HCT116 (cell line): ENCODE data around the gene MRM3. TPM values are rescaled to one million over a fixed set of nuclear protein-coding genes. Genes with fewer than 3 reads are reported as not detected.

Experiments
- ATAC-seq: fragments of 200-7000 bp; cut with Tn5 transposase; 2 replicates; pipeline ENCODE4 v1.9.1; 2020; ENCODE audit warnings: mild to moderate bottlenecking, moderate library complexity
- BruUV-seq: library from RNA; stranded (reverse); fragments of 400-500 nt; replicated peaks from 2 replicates; lab custom pipeline; 2021; lab: Mats Ljungman, UMichigan
- CTCF ChIA-PET: fragments of 300-600 bp; sonication (Branson Sonifier 250); formaldehyde crosslinking; loops from one replicate; lab custom pipeline; 2021; ENCODE audit warnings: antibody characterized with exemption; lab: Charles Lee
- POLR2A ChIA-PET: fragments of 300-600, 350-600 bp; sonication (Branson Sonifier 250); formaldehyde crosslinking; loops from one replicate; lab custom pipeline; 2021; ENCODE audit warnings: antibody characterized with exemption; lab: Charles Lee
- RAD21 ChIA-PET, 2 experiments: fragments of 300-600 bp; sonication (Branson Sonifier 250); formaldehyde crosslinking; loops; one replicate each; lab custom pipeline; 2023; ENCODE audit warnings: low total read pairs in 2 of 2; ENCODE audit not compliant: uncharacterized antibody in 2 of 2, unreplicated experiment in 2 of 2, low non-redundant PET in 1 of 2; lab: Charles Lee
- DNase-seq: peaks from one replicate; pipeline ENCODE4 v3.0.0-alpha.2; 2010; ENCODE audit warnings: low read depth, low spot score
- H2AFZ ChIP-seq: fragments of 200-600 bp; shearing (Covaris generic), sonication (generic); 2 replicates; pipeline ENCODE4 v1.6.1; 2017; ENCODE audit warnings: low read depth, mixed run types, mixed read lengths, antibody characterized with exemption, low read length; ENCODE audit not compliant: poor library complexity, severe bottlenecking
- H3K27ac ChIP-seq: 2 replicates; pipeline ENCODE4 v1.5.1; 2012; ENCODE audit warnings: low read depth, low read length
- H3K27me3 ChIP-seq: fragments of 200-600 bp; sonication (generic); 2 replicates; pipeline ENCODE4 v1.6.1; 2016; ENCODE audit warnings: mixed run types, low read length, mixed read lengths; ENCODE audit not compliant: insufficient read depth
- H3K36me3 ChIP-seq, 2 experiments: fragments of 200-500 bp in 1 of 2; fragments of 200-600 bp in 1 of 2; sonication (Bioruptor generic) in 1 of 2; sonication (generic) in 1 of 2; 2 replicates each; pipeline versions ENCODE4 v1.5.1 to v1.6.1; 2014 to 2016; ENCODE audit warnings: low read length in 2 of 2, inconsistent platforms in 1 of 2, mixed read lengths in 1 of 2, mixed run types in 1 of 2; ENCODE audit not compliant: insufficient read depth in 2 of 2, control insufficient read depth in 1 of 2
- H3K4me1 ChIP-seq, 2 experiments: fragments of 200-600 bp in 1 of 2; sonication (generic) in 1 of 2; 2 replicates each; pipeline versions ENCODE4 v1.5.1 to v1.6.1; 2012 to 2017; ENCODE audit warnings: low read length in 2 of 2, inconsistent platforms in 1 of 2, mild to moderate bottlenecking in 1 of 2, mixed read lengths in 1 of 2, mixed run types in 1 of 2, moderate library complexity in 1 of 2; ENCODE audit not compliant: insufficient read depth in 2 of 2, control insufficient read depth in 1 of 2
- H3K4me2 ChIP-seq: fragments of 200-600 bp; sonication (generic); 2 replicates; pipeline ENCODE4 v1.6.1; 2017; ENCODE audit warnings: mixed run types, low read length, mixed read lengths
- H3K4me3 ChIP-seq, 2 experiments: fragments of 200-600 bp in 1 of 2; sonication (generic) in 1 of 2; replicated peaks in 1 of 2; 2 replicates each; pipeline ENCODE4 v1.5.1; 2011 to 2016; ENCODE audit warnings: low read length in 2 of 2, control low read depth in 1 of 2, low read depth in 1 of 2, mild to moderate bottlenecking in 1 of 2, mixed read lengths in 1 of 2, mixed run types in 1 of 2
- H3K79me2 ChIP-seq: fragments of 200-600 bp; sonication (generic); 2 replicates; pipeline ENCODE4 v1.6.1; 2017; ENCODE audit warnings: mild to moderate bottlenecking, mixed run types, low read length, moderate library complexity, mixed read lengths; ENCODE audit not compliant: insufficient read depth
- H3K9ac ChIP-seq: fragments of 200-600 bp; sonication (generic); 2 replicates; pipeline ENCODE4 v1.6.1; 2016; ENCODE audit warnings: low read length, mixed read lengths
- H3K9me2 ChIP-seq: fragments of 200-600 bp; sonication (generic), shearing (Covaris generic); 2 replicates; pipeline ENCODE4 v1.6.1; 2017; ENCODE audit warnings: mixed run types, mild to moderate bottlenecking, moderate library complexity; ENCODE audit not compliant: insufficient read depth
- H3K9me3 ChIP-seq, 2 experiments: fragments of 200-500 bp in 1 of 2; fragments of 200-600 bp in 1 of 2; sonication (Bioruptor generic) in 1 of 2; sonication (generic) in 1 of 2; 2 replicates each; pipeline ENCODE4 v1.6.1; 2014 to 2017; ENCODE audit warnings: low read length in 2 of 2, mixed read lengths in 2 of 2, inconsistent platforms in 1 of 2, low read depth in 1 of 2, mild to moderate bottlenecking in 1 of 2, mixed run types in 1 of 2, moderate library complexity in 1 of 2; ENCODE audit not compliant: control insufficient read depth in 1 of 2, insufficient read depth in 1 of 2
- H4K20me1 ChIP-seq: fragments of 200-600 bp; sonication (generic), shearing (Covaris generic); 2 replicates; pipeline ENCODE4 v1.6.1; 2017; ENCODE audit warnings: mixed run types, mild to moderate bottlenecking, moderate library complexity; ENCODE audit not compliant: insufficient read depth
- CEBPB ChIP-seq: IDR thresholded peaks from 2 replicates; pipeline ENCODE4 v1.6.1; 2012; ENCODE audit warnings: low read depth
- ELF1 ChIP-seq: IDR thresholded peaks from 2 replicates; pipeline ENCODE4 v1.6.1; 2012; ENCODE audit warnings: low read depth, borderline replicate concordance
- RAD21 ChIP-seq: IDR thresholded peaks from 2 replicates; pipeline ENCODE4 v1.6.1; 2012; ENCODE audit warnings: low read depth, mild to moderate bottlenecking
- SIN3A ChIP-seq: IDR thresholded peaks from 2 replicates; pipeline ENCODE4 v1.6.1; 2012; ENCODE audit warnings: low read depth
- SP1 ChIP-seq: IDR thresholded peaks from 2 replicates; pipeline ENCODE4 v1.6.1; 2012; ENCODE audit warnings: low read depth
- YY1 ChIP-seq: IDR thresholded peaks from 2 replicates; pipeline ENCODE4 v1.6.1; 2011; ENCODE audit warnings: low read length, low read depth, moderate library complexity, mild to moderate bottlenecking; ENCODE audit not compliant: insufficient replicate concordance; ENCODE audit errors: extremely low read depth
- ZFX ChIP-seq: fragments of 450-650 bp; IDR thresholded peaks from 2 replicates; pipeline ENCODE4 v1.6.1; 2017
- ZNF274 ChIP-seq: fragments of 200-500 bp; sonication (Bioruptor generic); IDR thresholded peaks from 2 replicates; pipeline ENCODE4 v1.6.1; 2014; ENCODE audit warnings: mild to moderate bottlenecking, low read depth, low read length, inconsistent platforms
- intact Hi-C: fragments of 100-400 bp; cut with micrococcal nuclease; formaldehyde crosslinking; loops from 2 replicates; pipeline ENCODE4 v1.10.0; 2022
- total RNA-seq: library from RNA; stranded (reverse); gene quantifications from one replicate; pipeline ENCODE4 v1.2.1, GENCODE V29; 2021; ENCODE audit not compliant: unreplicated experiment
- TF ChIP-seq, protein P1 (sequence below): IDR thresholded peaks from 2 replicates; pipeline ENCODE4 v1.6.1; 2012

The MRM3 gene
- total RNA-seq, 1 experiment from 2014 or later = 32.6 TPM

- no peak for TF ChIP-seq RAD21
These were observed 44.5 kb upstream of the MRM3 start (continued) for GRCh38 chr17:737561-738113.

- Histone ChIP-seq H3K9ac (no peak overlapping the region), H3K27me3 (no peaks in the 10 kb centered on the region), H3K4me3 (no peak overlapping the region), H3K4me2 (no peak overlapping the region), H3K9me3 (no peaks in the 10 kb centered on the region), H3K27ac (no peak overlapping the region), H2AFZ (no peak overlapping the region), H3K9me2 (no peaks in the 10 kb centered on the region), H4K20me1 (peaks cover 14% of the 10 kb centered on the region; the same call in 1 of the 2 replicates), H3K79me2 (peaks cover 92% of the 10 kb centered on the region), H3K36me3 (peaks cover 40 to 72% of the 10 kb centered on the region in 2 experiments), H3K4me1 (no peaks in the 10 kb centered on the region)
- CTCF ChIA-PET = no interaction called here
- no peak for DNase-seq
- POLR2A ChIA-PET = no interaction called here
- RAD21 ChIA-PET = no interaction called here
- TF ChIP-seq ZNF274 (no peak), ELF1 (no peak), RAD21 (no peak), SIN3A (no peak), YY1 (no peak), SP1 (no peak), CEBPB (no peak), ZFX (no peak)
- TF ChIP-seq, protein P1, sequence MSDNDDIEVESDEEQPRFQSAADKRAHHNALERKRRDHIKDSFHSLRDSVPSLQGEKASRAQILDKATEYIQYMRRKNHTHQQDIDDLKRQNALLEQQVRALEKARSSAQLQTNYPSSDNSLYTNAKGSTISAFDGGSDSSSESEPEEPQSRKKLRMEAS = no peak
- intact Hi-C loops = no loop called here
- ATAC-seq = no peak
- no TSS peak for BruUV-seq
These were observed 41.7 kb upstream of the MRM3 start for GRCh38 chr17:740240-741017.
